Right lung (tissue), 5 donors: Measurements from ENCODE around the gene TNNC1. TPM values are rescaled to one million over a fixed set of nuclear protein-coding genes. Genes with fewer than 3 reads are reported as not detected.

ENCODE experiments used
- DNase-seq, 2 donors: peaks; one replicate each; pipeline ENCODE4 v3.0.0-alpha.2; 2013
- polyA plus RNA-seq, 5 donors: library from polyadenylated mRNA; unstranded; fragments of 120-200 nt; gene quantifications; one replicate each; pipeline versions ENCODE4 v1.2.1 to v1.2.3, GENCODE V29; 2013; ENCODE audit warnings: inconsistent platforms in 1 of 5, low replicate concordance in 1 of 5; ENCODE audit not compliant: insufficient read length in 5 of 5, insufficient read depth in 1 of 5

TNNC1 gene
- polyA plus RNA-seq, 5 donors, result 21.0 to 78.6 (median 31.2) TPM

- no peak for DNase-seq
Measured at GRCh38 chr3:52401551-52401950, 52.3 kb downstream of the TNNC1 start.

Other genes with a start within 250 kb of the TNNC1 start
- under 1 TPM; 0.20 to 0.59 (median 0.31) TPM for gene TLR9, start 228.4 kb downstream of the TNNC1 start, polyA plus RNA-seq
- gene TWF2, start 214.9 kb downstream of the TNNC1 start, polyA plus RNA-seq, result 10 to 100 TPM; 25.5 to 45.0 (median 31.5) TPM
- 10 to 100 TPM; 28.7 to 33.6 (median 30.5) TPM for gene PPM1M, start 208.3 kb downstream of the TNNC1 start, polyA plus RNA-seq
- gene WDR82, start 175.4 kb downstream of the TNNC1 start, polyA plus RNA-seq, result 100 to 1,000 TPM in 3 of 5 donors, 10 to 100 TPM in 2; 96.6 to 114 (median 106) TPM
- gene GLYCTK, start 166.2 kb downstream of the TNNC1 start, polyA plus RNA-seq, result 10 to 100 TPM in 3 of 5 donors, 1 to 10 TPM in 2; 7.8 to 11.6 (median 10.2) TPM
- 10 to 100 TPM in 3 of 5 donors, 1 to 10 TPM in 2; 7.2 to 12.4 (median 11.1) TPM for gene DNAH1, start 137.7 kb downstream of the TNNC1 start, polyA plus RNA-seq
- gene BAP1, start 44.0 kb downstream of the TNNC1 start, polyA plus RNA-seq, result 10 to 100 TPM; 60.5 to 82.6 (median 76.1) TPM
- 10 to 100 TPM in 1 of 5 donors, 1 to 10 TPM in 4; 8.1 to 10.6 (median 9.0) TPM for gene PHF7, start 43.4 kb downstream of the TNNC1 start, polyA plus RNA-seq
- gene SEMA3G, start 8.9 kb downstream of the TNNC1 start, polyA plus RNA-seq, result 1 to 10 TPM; 4.3 to 8.2 (median 7.0) TPM
- 100 to 1,000 TPM; 116 to 175 (median 146) TPM for gene NISCH, start 1.6 kb upstream of the TNNC1 start, polyA plus RNA-seq
- 10 to 100 TPM; 40.9 to 60.8 (median 43.4) TPM for gene STAB1, start 41.3 kb upstream of the TNNC1 start, polyA plus RNA-seq
- gene NT5DC2, start 79.8 kb upstream of the TNNC1 start, polyA plus RNA-seq, result 100 to 1,000 TPM; 205 to 350 (median 239) TPM
- gene UQCC5, start 82.6 kb upstream of the TNNC1 start, polyA plus RNA-seq, result 10 to 100 TPM in 4 of 5 donors, 1 to 10 TPM in 1; 8.5 to 24.3 (median 12.9) TPM
- gene PBRM1, start 231.9 kb upstream of the TNNC1 start, polyA plus RNA-seq, result 10 to 100 TPM; 42.9 to 78.6 (median 65.2) TPM
- 100 to 1,000 TPM; 100 to 124 (median 107) TPM for gene GNL3, start 232.0 kb upstream of the TNNC1 start, polyA plus RNA-seq